GM18507 (cell line): ENCODE results near the gene EFNB2.
A peak's percentile ranks its signal among the peaks of the same experiment; 100 is the strongest.

ENCODE experiments used
- DNase-seq: peaks from one replicate; pipeline ENCODE4 v3.0.0; 2011; ENCODE audit warnings: low read depth; ENCODE audit not compliant: insufficient read length; ENCODE audit errors: extremely low spot score
- FAIRE-seq: peaks from 2 replicates; lab custom pipeline; 2011; peaks lifted over from hg19 to GRCh38; lab: Jason Lieb, UNC

The EFNB2 gene

GRCh38 chr13:106551751-106552150 is 16.3 kb upstream of the EFNB2 start:
- DNase-seq (no peak), FAIRE-seq (no peak)

- no peak for DNase-seq
- no peak for FAIRE-seq
These were observed 15.9 kb upstream of the EFNB2 start for GRCh38 chr13:106551350-106551749.

- DNase-seq (no peak), FAIRE-seq (no peak)
These were observed 15.2 kb upstream of the EFNB2 start for GRCh38 chr13:106550570-106551135.

GRCh38 chr13:106548064-106548696 is 12.7 kb upstream of the EFNB2 start:
- DNase-seq, result no peak
- no peak for FAIRE-seq

- FAIRE-seq, result no peak
- no peak for DNase-seq
These were observed 6.4 kb upstream of the EFNB2 start for GRCh38 chr13:106541826-106542225.

GRCh38 chr13:106540613-106541012 is 5.2 kb upstream of the EFNB2 start:
- DNase-seq, result no peak
- FAIRE-seq, result no peak

GRCh38 chr13:106537521-106537920 is 2.1 kb upstream of the EFNB2 start:
- DNase-seq, result no peak
- FAIRE-seq, result no peak

- peak; percentile 91 for FAIRE-seq
- peak; percentile 65 for DNase-seq
These were observed 977 bp upstream of the EFNB2 start for GRCh38 chr13:106536244-106537034.

GRCh38 chr13:106534639-106535551 is 567 bp downstream of the EFNB2 start:
- FAIRE-seq, result no peak
- no peak for DNase-seq

GRCh38 chr13:106533943-106534638 is 1.4 kb downstream of the EFNB2 start:
- no peak for FAIRE-seq
- DNase-seq, result no peak

GRCh38 chr13:106533101-106533942 is 2.1 kb downstream of the EFNB2 start:
- no peak for DNase-seq
- no peak for FAIRE-seq

- FAIRE-seq, result no peak
- no peak for DNase-seq
These were observed 3.1 kb downstream of the EFNB2 start for GRCh38 chr13:106532111-106532929.

- DNase-seq (no peak), FAIRE-seq (no peak)
These were observed 4.4 kb downstream of the EFNB2 start for GRCh38 chr13:106530980-106531481.

GRCh38 chr13:106530171-106530851 is 5.2 kb downstream of the EFNB2 start:
- no peak for FAIRE-seq
- no peak for DNase-seq

GRCh38 chr13:106529415-106530170 is 5.9 kb downstream of the EFNB2 start:
- FAIRE-seq (no peak), DNase-seq (no peak)

GRCh38 chr13:106528718-106529414 is 6.6 kb downstream of the EFNB2 start:
- no peak for DNase-seq
- FAIRE-seq, result no peak
